ENCODE measurements around the gene TFE3.

- TF ChIP-seq, protein P1, sequence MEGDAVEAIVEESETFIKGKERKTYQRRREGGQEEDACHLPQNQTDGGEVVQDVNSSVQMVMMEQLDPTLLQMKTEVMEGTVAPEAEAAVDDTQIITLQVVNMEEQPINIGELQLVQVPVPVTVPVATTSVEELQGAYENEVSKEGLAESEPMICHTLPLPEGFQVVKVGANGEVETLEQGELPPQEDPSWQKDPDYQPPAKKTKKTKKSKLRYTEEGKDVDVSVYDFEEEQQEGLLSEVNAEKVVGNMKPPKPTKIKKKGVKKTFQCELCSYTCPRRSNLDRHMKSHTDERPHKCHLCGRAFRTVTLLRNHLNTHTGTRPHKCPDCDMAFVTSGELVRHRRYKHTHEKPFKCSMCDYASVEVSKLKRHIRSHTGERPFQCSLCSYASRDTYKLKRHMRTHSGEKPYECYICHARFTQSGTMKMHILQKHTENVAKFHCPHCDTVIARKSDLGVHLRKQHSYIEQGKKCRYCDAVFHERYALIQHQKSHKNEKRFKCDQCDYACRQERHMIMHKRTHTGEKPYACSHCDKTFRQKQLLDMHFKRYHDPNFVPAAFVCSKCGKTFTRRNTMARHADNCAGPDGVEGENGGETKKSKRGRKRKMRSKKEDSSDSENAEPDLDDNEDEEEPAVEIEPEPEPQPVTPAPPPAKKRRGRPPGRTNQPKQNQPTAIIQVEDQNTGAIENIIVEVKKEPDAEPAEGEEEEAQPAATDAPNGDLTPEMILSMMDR (IDR thresholded peaks at IDR 0.05) = no peak
- TF ChIP-seq POLR2A (IDR thresholded peaks at IDR 0.05) = no peak
These were observed 18.8 kb upstream of the TFE3 start for GRCh38 chrX:49061916-49062315.

Measured in Peyer's patch (tissue), 4 donors.